ENCODE measurements around the gene NFATC2. TPM values are rescaled to one million over a fixed set of nuclear protein-coding genes. Genes with fewer than 3 reads are reported as not detected.

The NFATC2 gene
- total RNA-seq, 3 donors from 2014 or later (not counting 1 experiment from before 2014, with no cell fraction given) = 141 to 195 (median 160) TPM

GRCh38 chr20:51352791-51353190 is 189.7 kb downstream of the NFATC2 start:
- 94% methylated on average over 8 of the region's 11 CpGs for WGBS (ENCODE audit: insufficient coverage)
- H3K4me1 ChIP-seq (ENCODE audit: control insufficient read depth, insufficient read depth, low read length) = no peaks in the 10 kb centered on the region
- H3K9me3 Mint-ChIP-seq = no peaks in the 10 kb centered on the region
- no peaks in the 10 kb centered on the region for H3K9me3 ChIP-seq (ENCODE audit: control insufficient read depth, insufficient read depth, low read length)
- intact Hi-C loops (cut with micrococcal nuclease) = no loop called here
- peaks cover 6 to 7% of the 10 kb centered on the region in 2 donors for H3K4me1 Mint-ChIP-seq
- no peaks in the 10 kb centered on the region for H3K27me3 Mint-ChIP-seq (ENCODE audit: low read depth in 2 of 2)
- H3K27ac ChIP-seq (ENCODE audit: low read length) = no peak overlapping the region
- no peak overlapping the region for H3K4me3 Mint-ChIP-seq
- no peak overlapping the region for H3K4me3 ChIP-seq (ENCODE audit: low read length)
- no peaks in the 10 kb centered on the region for H3K36me3 ChIP-seq (ENCODE audit: control insufficient read depth, insufficient read depth, low read length)
- DNase-seq = no peak
- no peak for TF ChIP-seq CTCF (IDR thresholded peaks at IDR 0.05)
- H3K27ac Mint-ChIP-seq = no peak overlapping the region
- no peaks in the 10 kb centered on the region for H3K36me3 Mint-ChIP-seq
- H3K27me3 ChIP-seq (ENCODE audit: control insufficient read depth, insufficient read depth, low read length) = no peaks in the 10 kb centered on the region
- ATAC-seq = no peak

- H3K27me3 Mint-ChIP-seq (ENCODE audit: low read depth in 2 of 2) = no peaks in the 10 kb centered on the region
- no peak overlapping the region for H3K4me3 ChIP-seq (ENCODE audit: low read length)
- no peak overlapping the region for H3K27ac ChIP-seq (ENCODE audit: low read length)
- no peaks in the 10 kb centered on the region for H3K36me3 ChIP-seq (ENCODE audit: control insufficient read depth, insufficient read depth, low read length)
- H3K4me1 Mint-ChIP-seq = peaks cover 6 to 7% of the 10 kb centered on the region in 2 donors
- WGBS (ENCODE audit: insufficient coverage) = 87% methylated on average over 5 of the region's 6 CpGs
- H3K36me3 Mint-ChIP-seq = no peaks in the 10 kb centered on the region
- no peaks in the 10 kb centered on the region for H3K27me3 ChIP-seq (ENCODE audit: control insufficient read depth, insufficient read depth, low read length)
- no peak for DNase-seq
- no peak for ATAC-seq
- no peak overlapping the region for H3K4me3 Mint-ChIP-seq
- H3K9me3 Mint-ChIP-seq = no peaks in the 10 kb centered on the region
- TF ChIP-seq CTCF (IDR thresholded peaks at IDR 0.05) = no peak
- no peaks in the 10 kb centered on the region for H3K4me1 ChIP-seq (ENCODE audit: control insufficient read depth, insufficient read depth, low read length)
- H3K27ac Mint-ChIP-seq = no peak overlapping the region
- intact Hi-C loops (cut with micrococcal nuclease) = no loop called here
- no peaks in the 10 kb centered on the region for H3K9me3 ChIP-seq (ENCODE audit: control insufficient read depth, insufficient read depth, low read length)
These were observed 191.4 kb downstream of the NFATC2 start for GRCh38 chr20:51350941-51351631.

GRCh38 chr20:51348876-51349275 is 193.6 kb downstream of the NFATC2 start:
- Mint-ChIP-seq H3K27ac (no peak overlapping the region), H3K9me3 (no peaks in the 10 kb centered on the region), H3K36me3 (no peaks in the 10 kb centered on the region), H3K27me3 (ENCODE audit: low read depth in 2 of 2) (no peaks in the 10 kb centered on the region), H3K4me1 (no peaks in the 10 kb centered on the region), H3K4me3 (no peak overlapping the region)
- Histone ChIP-seq H3K4me3 (ENCODE audit: low read length) (no peak overlapping the region), H3K27me3 (ENCODE audit: control insufficient read depth, insufficient read depth, low read length) (no peaks in the 10 kb centered on the region), H3K4me1 (ENCODE audit: control insufficient read depth, insufficient read depth, low read length) (no peaks in the 10 kb centered on the region), H3K36me3 (ENCODE audit: control insufficient read depth, insufficient read depth, low read length) (no peaks in the 10 kb centered on the region), H3K27ac (ENCODE audit: low read length) (no peak overlapping the region), H3K9me3 (ENCODE audit: control insufficient read depth, insufficient read depth, low read length) (no peaks in the 10 kb centered on the region)
- ATAC-seq (no peak), DNase-seq (no peak)
- no peak for TF ChIP-seq CTCF (IDR thresholded peaks at IDR 0.05)
- intact Hi-C loops (cut with micrococcal nuclease) = no loop called here
- WGBS (ENCODE audit: insufficient coverage) = 51% methylated on average over 4 of the region's 4 CpGs

GRCh38 chr20:51347831-51348230 is 194.7 kb downstream of the NFATC2 start:
- WGBS (ENCODE audit: insufficient coverage) = 67% methylated on average over 1 of the region's 1 CpG
- no peaks in the 10 kb centered on the region for H3K4me1 ChIP-seq (ENCODE audit: control insufficient read depth, insufficient read depth, low read length)
- no peak overlapping the region for H3K4me3 ChIP-seq (ENCODE audit: low read length)
- DNase-seq = no peak
- intact Hi-C loops (cut with micrococcal nuclease) = no loop called here
- H3K27me3 Mint-ChIP-seq (ENCODE audit: low read depth in 2 of 2) = no peaks in the 10 kb centered on the region
- no peaks in the 10 kb centered on the region for H3K9me3 ChIP-seq (ENCODE audit: control insufficient read depth, insufficient read depth, low read length)
- H3K36me3 Mint-ChIP-seq = no peaks in the 10 kb centered on the region
- H3K27ac Mint-ChIP-seq = no peak overlapping the region
- no peak for ATAC-seq
- H3K27ac ChIP-seq (ENCODE audit: low read length) = no peak overlapping the region
- H3K4me1 Mint-ChIP-seq = no peaks in the 10 kb centered on the region
- no peaks in the 10 kb centered on the region for H3K27me3 ChIP-seq (ENCODE audit: control insufficient read depth, insufficient read depth, low read length)
- H3K36me3 ChIP-seq (ENCODE audit: control insufficient read depth, insufficient read depth, low read length) = no peaks in the 10 kb centered on the region
- no peak overlapping the region for H3K4me3 Mint-ChIP-seq
- no peak for TF ChIP-seq CTCF (IDR thresholded peaks at IDR 0.05)
- H3K9me3 Mint-ChIP-seq = no peaks in the 10 kb centered on the region

All from natural killer cell (primary cell).